PC-3 (cell line): ENCODE measurements around the gene NEUROD6. TPM values are rescaled to one million over a fixed set of nuclear protein-coding genes. Genes with fewer than 3 reads are reported as not detected.

Source experiments
- ATAC-seq: fragments of 200-7000 bp; cut with Tn5 transposase; 2 replicates; pipeline ENCODE4 v1.9.1; 2020; ENCODE audit warnings: mild to moderate bottlenecking, moderate library complexity
- BruUV-seq: library from RNA; stranded (reverse); fragments of 400-500 nt; replicated peaks from 2 replicates; lab custom pipeline; 2021; lab: Mats Ljungman, UMichigan
- CTCF ChIA-PET: fragments of 300-600 bp; sonication (Branson Sonifier 250); formaldehyde crosslinking; loops from one replicate; lab custom pipeline; 2022; ENCODE audit warnings: antibody characterized with exemption; lab: Charles Lee
- POLR2A ChIA-PET: fragments of 300-600 bp; sonication (Branson Sonifier 250); formaldehyde crosslinking; loops from one replicate; lab custom pipeline; 2022; ENCODE audit warnings: antibody characterized with exemption; ENCODE audit not compliant: unreplicated experiment; lab: Charles Lee
- DNase-seq: peaks from one replicate; pipeline ENCODE4 v3.0.0-alpha.2; 2015
- H2AFZ ChIP-seq: fragments of 300-600 bp; sonication (generic); 2 replicates; pipeline ENCODE4 v1.6.0; 2016; ENCODE audit warnings: antibody characterized with exemption, low read length
- H3F3A ChIP-seq: fragments of 300-600 bp; sonication (generic); one replicate; pipeline ENCODE4 v1.6.0; 2017; ENCODE audit warnings: antibody characterized with exemption, low read length, control low read depth, mild to moderate bottlenecking; ENCODE audit not compliant: unreplicated experiment
- H3K27ac ChIP-seq: fragments of 300-600 bp; sonication (generic); 2 replicates; pipeline ENCODE4 v1.5.1; 2016; ENCODE audit warnings: mild to moderate bottlenecking, low read length
- H3K27me3 ChIP-seq: fragments of 300-600 bp; sonication (generic); 2 replicates; pipeline ENCODE4 v1.6.1; 2016; ENCODE audit warnings: low read length, mixed read lengths
- H3K36me3 ChIP-seq: fragments of 300-600 bp; sonication (generic); 2 replicates; pipeline ENCODE4 v1.6.1; 2016; ENCODE audit warnings: low read depth, mixed run types, low read length, mixed read lengths
- H3K4me1 ChIP-seq: fragments of 300-600 bp; sonication (generic); 2 replicates; pipeline ENCODE4 v1.5.1; 2016; ENCODE audit warnings: low read length; ENCODE audit not compliant: insufficient read depth
- H3K4me2 ChIP-seq: fragments of 300-600 bp; sonication (generic); 2 replicates; pipeline ENCODE4 v1.6.0; 2016; ENCODE audit warnings: low read length
- H3K4me3 ChIP-seq: fragments of 300-600 bp; sonication (generic); 2 replicates; pipeline ENCODE4 v1.5.1; 2016; ENCODE audit warnings: mild to moderate bottlenecking, low read length, mixed read lengths
- H3K79me2 ChIP-seq: fragments of 300-600 bp; sonication (generic); 2 replicates; pipeline ENCODE4 v1.6.1; 2017; ENCODE audit warnings: low read length, mixed read lengths
- H3K9ac ChIP-seq: fragments of 300-600 bp; sonication (generic); 2 replicates; pipeline ENCODE4 v1.6.0; 2016; ENCODE audit warnings: mild to moderate bottlenecking, low read length
- H3K9me2 ChIP-seq: fragments of 300-600 bp; sonication (generic); replicated peaks from 2 replicates; pipeline ENCODE4 v1.6.1; 2016; ENCODE audit warnings: mixed run types, low read length, mixed read lengths
- H3K9me3 ChIP-seq: fragments of 300-600 bp; sonication (generic); 2 replicates; pipeline ENCODE4 v1.6.1; 2016; ENCODE audit warnings: low read length, mixed read lengths
- H4K20me1 ChIP-seq: fragments of 300-600 bp; sonication (generic); 2 replicates; pipeline ENCODE4 v1.6.1; 2016; ENCODE audit warnings: low read length, mixed read lengths
- EZH2 ChIP-seq: fragments of 300-600 bp; sonication (generic); IDR thresholded peaks from one replicate; pipeline ENCODE4 v1.6.1; 2017; ENCODE audit warnings: antibody characterized with exemption, mild to moderate bottlenecking, low read length; ENCODE audit not compliant: unreplicated experiment
- EZH2phosphoT487 ChIP-seq: fragments of 300-600 bp; sonication (generic); IDR thresholded peaks from 2 replicates; pipeline ENCODE4 v1.6.1; 2018; ENCODE audit warnings: mild to moderate bottlenecking, antibody characterized with exemption, low read length, borderline replicate concordance
- intact Hi-C: fragments of 100-400 bp; cut with micrococcal nuclease; formaldehyde crosslinking; loops from 2 replicates; pipeline ENCODE4 v1.9.0; 2023
- total RNA-seq: library from RNA; depleted of rRNA; stranded (reverse); fragments of >200 nt; gene quantifications from 2 replicates; pipeline ENCODE4 v1.2.3, GENCODE V29; 2014
- TF ChIP-seq, protein P1 (sequence below): fragments of 300-600 bp; sonication (generic); conservative IDR thresholded peaks from 2 replicates; pipeline ENCODE4 v1.5.1; 2017; ENCODE audit warnings: antibody characterized with exemption, low read depth, mild to moderate bottlenecking, low read length

The NEUROD6 gene
- total RNA-seq, 1 experiment from 2014 or later, result not detected

DNA sequence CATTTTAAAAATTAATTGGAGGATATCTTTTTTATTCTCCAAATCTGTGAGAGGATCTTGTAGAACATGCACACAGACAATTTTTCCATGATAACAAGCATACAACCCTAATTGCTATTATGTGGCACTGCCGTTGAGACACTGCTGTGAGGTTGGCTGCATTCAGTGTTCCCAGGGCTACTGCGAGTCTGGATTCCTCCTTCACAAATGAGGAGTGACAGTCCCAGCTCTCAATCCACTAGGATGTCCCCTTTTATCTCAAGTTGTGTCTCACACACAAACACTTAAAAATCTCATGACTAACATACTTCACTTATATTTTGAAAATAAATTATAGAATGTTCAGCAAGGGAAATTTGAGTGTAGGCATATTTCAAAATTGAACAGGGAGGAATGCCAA, 14.1 kb downstream of the NEUROD6 start:
- H3K9ac ChIP-seq, result no peak overlapping the region
- no peaks in the 10 kb centered on the region for H4K20me1 ChIP-seq
- H3F3A ChIP-seq, result no peaks in the 10 kb centered on the region
- ChIA-PET CTCF (no interaction called here), POLR2A (no interaction called here)
- H3K4me3 ChIP-seq, result no peak overlapping the region
- H3K9me3 ChIP-seq, result no peaks in the 10 kb centered on the region
- no peak for DNase-seq
- H2AFZ ChIP-seq, result no peak overlapping the region
- no peak for TF ChIP-seq EZH2phosphoT487
- no peak for TF ChIP-seq EZH2
- TF ChIP-seq, protein P1, sequence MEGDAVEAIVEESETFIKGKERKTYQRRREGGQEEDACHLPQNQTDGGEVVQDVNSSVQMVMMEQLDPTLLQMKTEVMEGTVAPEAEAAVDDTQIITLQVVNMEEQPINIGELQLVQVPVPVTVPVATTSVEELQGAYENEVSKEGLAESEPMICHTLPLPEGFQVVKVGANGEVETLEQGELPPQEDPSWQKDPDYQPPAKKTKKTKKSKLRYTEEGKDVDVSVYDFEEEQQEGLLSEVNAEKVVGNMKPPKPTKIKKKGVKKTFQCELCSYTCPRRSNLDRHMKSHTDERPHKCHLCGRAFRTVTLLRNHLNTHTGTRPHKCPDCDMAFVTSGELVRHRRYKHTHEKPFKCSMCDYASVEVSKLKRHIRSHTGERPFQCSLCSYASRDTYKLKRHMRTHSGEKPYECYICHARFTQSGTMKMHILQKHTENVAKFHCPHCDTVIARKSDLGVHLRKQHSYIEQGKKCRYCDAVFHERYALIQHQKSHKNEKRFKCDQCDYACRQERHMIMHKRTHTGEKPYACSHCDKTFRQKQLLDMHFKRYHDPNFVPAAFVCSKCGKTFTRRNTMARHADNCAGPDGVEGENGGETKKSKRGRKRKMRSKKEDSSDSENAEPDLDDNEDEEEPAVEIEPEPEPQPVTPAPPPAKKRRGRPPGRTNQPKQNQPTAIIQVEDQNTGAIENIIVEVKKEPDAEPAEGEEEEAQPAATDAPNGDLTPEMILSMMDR, result no peak
- no peaks in the 10 kb centered on the region for H3K9me2 ChIP-seq
- H3K27ac ChIP-seq, result no peak overlapping the region
- peaks cover 54% of the 10 kb centered on the region for H3K27me3 ChIP-seq
- no peaks in the 10 kb centered on the region for H3K36me3 ChIP-seq
- H3K4me2 ChIP-seq, result no peak overlapping the region
- BruUV-seq, result no TSS peak
- no peak for ATAC-seq
- H3K79me2 ChIP-seq, result no peaks in the 10 kb centered on the region
- intact Hi-C loops, result no loop called here
- no peaks in the 10 kb centered on the region for H3K4me1 ChIP-seq

DNA sequence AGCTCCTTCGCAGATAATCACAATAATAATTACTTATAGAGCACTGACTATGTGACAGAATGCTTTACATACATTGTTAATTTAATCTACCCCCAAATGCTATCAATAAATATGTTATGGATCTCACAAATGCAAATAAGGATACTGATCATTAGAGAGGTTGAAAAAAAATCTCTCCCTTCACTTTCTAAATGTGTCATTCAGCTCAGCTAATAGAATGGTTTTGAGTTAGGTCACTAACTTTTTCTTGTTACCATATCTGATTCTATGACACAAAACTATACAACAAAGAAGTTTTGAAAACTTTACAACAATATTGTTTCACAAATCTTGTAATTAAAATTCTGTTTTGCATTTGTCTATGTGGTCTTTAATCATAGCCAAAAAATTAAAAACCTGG, 17.4 kb downstream of the NEUROD6 start:
- no peak overlapping the region for H3K27ac ChIP-seq
- H3K36me3 ChIP-seq, result no peaks in the 10 kb centered on the region
- H3K9me2 ChIP-seq, result no peaks in the 10 kb centered on the region
- no peak overlapping the region for H3K4me2 ChIP-seq
- H3K27me3 ChIP-seq, result peaks cover 59% of the 10 kb centered on the region
- DNase-seq (no peak), ATAC-seq (no peak)
- H3K4me3 ChIP-seq, result no peak overlapping the region
- intact Hi-C loops, result no loop called here
- no peaks in the 10 kb centered on the region for H3K79me2 ChIP-seq
- no peak overlapping the region for H3K9ac ChIP-seq
- TF ChIP-seq EZH2phosphoT487 (no peak), EZH2 (no peak)
- TF ChIP-seq, protein P1, result no peak
- no peaks in the 10 kb centered on the region for H3K4me1 ChIP-seq
- H3K9me3 ChIP-seq, result no peaks in the 10 kb centered on the region
- no TSS peak for BruUV-seq
- no peaks in the 10 kb centered on the region for H3F3A ChIP-seq
- H4K20me1 ChIP-seq, result no peaks in the 10 kb centered on the region
- no peak overlapping the region for H2AFZ ChIP-seq
- POLR2A ChIA-PET, result no interaction called here
- CTCF ChIA-PET, result no interaction called here

DNA sequence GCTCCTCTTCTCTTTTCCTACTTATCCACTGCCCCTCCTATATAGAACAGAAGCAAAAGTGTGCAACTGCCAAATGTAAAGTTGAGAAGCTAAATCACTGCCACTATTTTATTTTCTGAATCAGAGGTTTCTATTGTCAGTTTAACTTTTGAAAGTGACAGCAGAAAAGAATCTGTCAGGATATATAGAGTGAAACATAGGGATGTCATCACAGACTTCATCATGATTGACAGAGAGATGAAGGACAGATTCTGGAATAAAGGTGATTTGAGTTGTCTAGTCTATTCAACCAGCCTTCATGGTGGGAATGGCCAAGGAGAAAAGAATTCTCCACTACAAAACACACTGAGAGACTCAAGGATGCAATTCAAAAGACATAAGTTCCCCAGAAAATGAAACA, 19.9 kb downstream of the NEUROD6 start:
- Histone ChIP-seq H3K27me3 (peaks cover 61% of the 10 kb centered on the region), H3K9me3 (no peaks in the 10 kb centered on the region), H4K20me1 (no peaks in the 10 kb centered on the region), H3K4me2 (no peak overlapping the region), H2AFZ (no peak overlapping the region), H3K4me3 (no peak overlapping the region), H3K9ac (no peak overlapping the region), H3F3A (no peaks in the 10 kb centered on the region), H3K9me2 (no peaks in the 10 kb centered on the region), H3K79me2 (no peaks in the 10 kb centered on the region), H3K4me1 (no peaks in the 10 kb centered on the region), H3K27ac (no peak overlapping the region), H3K36me3 (no peaks in the 10 kb centered on the region)
- intact Hi-C loops, result no loop called here
- ATAC-seq, result no peak
- ChIA-PET POLR2A (no interaction called here), CTCF (no interaction called here)
- DNase-seq, result no peak
- no TSS peak for BruUV-seq
- TF ChIP-seq EZH2phosphoT487 (no peak), EZH2 (no peak)
- TF ChIP-seq, protein P1, result no peak
